ENCODE data around the gene SPOCK1.

Gene SPOCK1

DNA sequence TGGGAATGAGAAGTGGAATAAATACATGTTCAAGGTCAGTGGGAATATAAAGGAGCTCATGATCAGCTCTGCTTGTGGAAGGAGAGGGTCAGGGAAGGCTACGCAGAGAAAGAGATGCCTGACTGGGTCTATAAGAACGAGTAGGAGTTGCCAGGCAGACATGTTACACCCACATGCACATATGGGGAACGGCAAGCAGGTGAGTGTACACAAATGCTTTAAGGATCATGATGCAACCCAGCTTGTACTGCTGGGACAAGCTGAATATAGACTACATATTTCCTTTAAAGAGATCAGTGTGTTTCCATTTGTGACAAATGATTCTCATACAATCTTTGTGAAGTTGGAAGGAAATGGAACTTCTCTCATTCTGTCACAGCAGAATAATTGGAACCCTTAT, 141.7 kb downstream of the SPOCK1 start:
- H3K4me3 ChIP-seq (ENCODE audit: low read depth in 1 of 2, low read length in 2 of 2), result no peak overlapping the region
- peaks cover 0 to 9% of the 10 kb centered on the region in 2 donors for H3K27me3 ChIP-seq (ENCODE audit: control insufficient read depth in 1 of 2, insufficient read depth in 2 of 2, low read length in 2 of 2)
- H3K4me1 ChIP-seq (ENCODE audit: control insufficient read depth in 1 of 2, insufficient read depth in 2 of 2, low read length in 2 of 2), result no peaks in the 10 kb centered on the region
- no peak overlapping the region for H3K9ac ChIP-seq (ENCODE audit: low read depth in 1 of 2, low read length in 2 of 2)
- H3K27ac ChIP-seq (ENCODE audit: low read depth, low read length), result no peak overlapping the region
- H3K36me3 ChIP-seq (ENCODE audit: control insufficient read depth in 1 of 2, insufficient read depth in 2 of 2, low read length in 2 of 2), result no peaks in the 10 kb centered on the region
- no peaks in the 10 kb centered on the region for H3K9me3 ChIP-seq (ENCODE audit: control insufficient read depth in 1 of 2, low read length in 2 of 2)

DNA sequence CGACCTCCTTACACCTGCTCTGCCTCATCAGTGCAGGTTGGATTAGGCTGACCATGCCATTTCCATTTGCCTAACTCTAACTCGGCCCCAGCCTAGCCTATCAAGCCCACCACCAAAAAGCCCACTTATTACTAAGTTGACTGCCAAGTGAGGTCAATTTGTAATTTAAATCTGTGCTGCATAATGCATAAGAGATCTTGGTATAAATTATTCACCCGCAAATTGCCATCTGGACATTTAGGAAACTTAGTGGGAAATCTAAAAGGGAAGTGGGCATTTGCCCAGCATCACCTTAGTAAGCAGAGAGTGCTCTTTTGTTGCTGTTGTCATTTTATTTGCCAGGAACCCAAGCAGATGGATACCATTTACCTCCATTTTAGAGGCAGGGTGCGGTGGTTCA, 143.0 kb downstream of the SPOCK1 start:
- H3K36me3 ChIP-seq (ENCODE audit: control insufficient read depth in 1 of 2, insufficient read depth in 2 of 2, low read length in 2 of 2), result no peaks in the 10 kb centered on the region
- H3K27me3 ChIP-seq (ENCODE audit: control insufficient read depth in 1 of 2, insufficient read depth in 2 of 2, low read length in 2 of 2), result peaks cover 0 to 9% of the 10 kb centered on the region in 2 donors
- H3K9me3 ChIP-seq (ENCODE audit: control insufficient read depth in 1 of 2, low read length in 2 of 2), result no peaks in the 10 kb centered on the region
- H3K27ac ChIP-seq (ENCODE audit: low read depth, low read length), result no peak overlapping the region
- no peak overlapping the region for H3K9ac ChIP-seq (ENCODE audit: low read depth in 1 of 2, low read length in 2 of 2)
- no peak overlapping the region for H3K4me3 ChIP-seq (ENCODE audit: low read depth in 1 of 2, low read length in 2 of 2)
- no peaks in the 10 kb centered on the region for H3K4me1 ChIP-seq (ENCODE audit: control insufficient read depth in 1 of 2, insufficient read depth in 2 of 2, low read length in 2 of 2)

DNA sequence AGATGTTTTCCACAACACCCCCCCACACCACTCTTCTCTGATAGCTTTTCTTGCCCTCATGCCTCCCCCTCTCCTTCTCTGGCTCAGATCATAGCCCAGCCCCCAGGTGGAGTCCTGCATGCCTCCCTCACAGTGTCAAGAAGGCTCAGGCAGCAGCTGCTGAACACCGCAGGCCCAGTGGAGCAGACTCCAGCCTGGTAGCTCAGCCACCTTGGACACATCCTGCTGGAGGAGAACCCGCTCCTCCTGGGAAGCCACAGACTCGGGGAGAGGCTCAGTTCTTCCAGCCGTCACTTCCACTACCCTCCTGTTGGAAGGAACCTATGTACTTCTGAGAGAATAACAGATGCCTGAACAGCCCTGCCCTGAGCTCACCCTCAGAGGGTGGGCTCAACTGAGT, 143.4 kb downstream of the SPOCK1 start:
- Histone ChIP-seq H3K9ac (ENCODE audit: low read depth in 1 of 2, low read length in 2 of 2) (no peak overlapping the region), H3K9me3 (ENCODE audit: control insufficient read depth in 1 of 2, low read length in 2 of 2) (no peaks in the 10 kb centered on the region), H3K27ac (ENCODE audit: low read depth, low read length) (no peak overlapping the region), H3K4me3 (ENCODE audit: low read depth in 1 of 2, low read length in 2 of 2) (no peak overlapping the region), H3K4me1 (ENCODE audit: control insufficient read depth in 1 of 2, insufficient read depth in 2 of 2, low read length in 2 of 2) (no peaks in the 10 kb centered on the region), H3K27me3 (ENCODE audit: control insufficient read depth in 1 of 2, insufficient read depth in 2 of 2, low read length in 2 of 2) (peaks cover 0 to 9% of the 10 kb centered on the region in 2 donors), H3K36me3 (ENCODE audit: control insufficient read depth in 1 of 2, insufficient read depth in 2 of 2, low read length in 2 of 2) (no peaks in the 10 kb centered on the region)

DNA sequence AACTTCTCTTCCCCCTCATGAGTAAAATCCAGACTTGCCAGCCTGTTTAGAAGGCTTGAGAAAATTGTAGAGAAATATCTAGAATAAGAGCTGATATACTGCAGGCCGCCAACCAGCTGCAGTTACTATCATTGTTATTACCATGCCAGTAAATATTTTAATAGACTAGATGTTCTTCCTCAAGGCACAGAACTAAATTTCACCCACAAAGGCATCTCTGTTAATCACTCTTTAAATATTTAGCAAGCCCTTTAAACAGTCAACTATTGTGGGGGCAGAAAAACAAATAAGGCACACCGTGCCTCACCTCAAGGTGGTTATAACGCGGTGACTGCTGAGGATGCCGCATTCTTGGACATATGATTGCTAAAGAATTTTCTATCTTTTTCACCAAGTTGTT, 147.0 kb downstream of the SPOCK1 start:
- no peak overlapping the region for H3K9ac ChIP-seq (ENCODE audit: low read depth in 1 of 2, low read length in 2 of 2)
- no peaks in the 10 kb centered on the region for H3K4me1 ChIP-seq (ENCODE audit: control insufficient read depth in 1 of 2, insufficient read depth in 2 of 2, low read length in 2 of 2)
- H3K4me3 ChIP-seq (ENCODE audit: low read depth in 1 of 2, low read length in 2 of 2), result no peak overlapping the region
- no peak overlapping the region for H3K27ac ChIP-seq (ENCODE audit: low read depth, low read length)
- peaks cover 0 to 3% of the 10 kb centered on the region in 2 donors for H3K27me3 ChIP-seq (ENCODE audit: control insufficient read depth in 1 of 2, insufficient read depth in 2 of 2, low read length in 2 of 2)
- H3K36me3 ChIP-seq (ENCODE audit: control insufficient read depth in 1 of 2, insufficient read depth in 2 of 2, low read length in 2 of 2), result no peaks in the 10 kb centered on the region
- no peaks in the 10 kb centered on the region for H3K9me3 ChIP-seq (ENCODE audit: control insufficient read depth in 1 of 2, low read length in 2 of 2)

DNA sequence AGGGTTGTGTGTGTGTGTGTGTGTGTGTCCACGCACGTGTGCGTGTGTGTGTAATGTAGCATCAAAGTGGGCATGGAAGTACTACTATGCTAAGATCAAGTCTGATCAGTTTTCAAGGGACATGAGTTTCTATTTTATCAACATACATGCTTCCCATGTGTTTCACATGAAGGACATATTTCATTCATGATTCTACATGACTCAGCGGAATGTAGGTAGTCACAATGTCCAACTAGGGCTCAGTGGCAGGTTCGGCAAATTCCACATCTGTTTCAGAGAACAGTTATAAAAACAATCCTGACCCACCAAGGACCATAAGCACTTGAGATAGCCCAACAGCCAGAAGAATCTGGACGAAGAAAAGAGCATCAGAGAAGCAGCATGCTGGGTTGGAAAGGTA, 148.3 kb downstream of the SPOCK1 start:
- H3K27ac ChIP-seq (ENCODE audit: low read depth, low read length), result no peak overlapping the region
- no peaks in the 10 kb centered on the region for H3K4me1 ChIP-seq (ENCODE audit: control insufficient read depth in 1 of 2, insufficient read depth in 2 of 2, low read length in 2 of 2)
- H3K4me3 ChIP-seq (ENCODE audit: low read depth in 1 of 2, low read length in 2 of 2), result no peak overlapping the region
- no peaks in the 10 kb centered on the region for H3K9me3 ChIP-seq (ENCODE audit: control insufficient read depth in 1 of 2, low read length in 2 of 2)
- H3K27me3 ChIP-seq (ENCODE audit: control insufficient read depth in 1 of 2, insufficient read depth in 2 of 2, low read length in 2 of 2), result no peaks in the 10 kb centered on the region
- H3K9ac ChIP-seq (ENCODE audit: low read depth in 1 of 2, low read length in 2 of 2), result no peak overlapping the region
- no peaks in the 10 kb centered on the region for H3K36me3 ChIP-seq (ENCODE audit: control insufficient read depth in 1 of 2, insufficient read depth in 2 of 2, low read length in 2 of 2)

DNA sequence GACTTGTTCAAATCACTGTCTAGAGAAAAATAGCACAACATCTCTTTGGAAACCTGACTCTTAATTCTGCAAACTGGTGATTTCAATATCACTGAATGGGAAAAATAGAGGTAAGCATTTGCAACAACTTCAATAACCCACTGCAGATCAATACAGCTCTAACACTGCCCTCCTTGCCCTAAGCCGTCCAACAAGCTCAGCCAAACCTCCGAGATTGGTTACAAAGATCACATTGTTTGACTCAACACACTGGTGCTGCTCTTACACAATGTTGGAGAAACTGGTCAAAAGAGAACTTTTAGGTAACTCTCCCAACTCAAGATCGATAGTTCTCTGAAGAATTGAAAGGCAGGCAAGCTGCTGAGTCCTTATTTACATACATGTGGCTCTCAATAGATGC, 150.4 kb downstream of the SPOCK1 start:
- Histone ChIP-seq H3K27ac (ENCODE audit: low read depth, low read length) (no peak overlapping the region), H3K27me3 (ENCODE audit: control insufficient read depth in 1 of 2, insufficient read depth in 2 of 2, low read length in 2 of 2) (no peaks in the 10 kb centered on the region), H3K4me1 (ENCODE audit: control insufficient read depth in 1 of 2, insufficient read depth in 2 of 2, low read length in 2 of 2) (no peaks in the 10 kb centered on the region)

DNA sequence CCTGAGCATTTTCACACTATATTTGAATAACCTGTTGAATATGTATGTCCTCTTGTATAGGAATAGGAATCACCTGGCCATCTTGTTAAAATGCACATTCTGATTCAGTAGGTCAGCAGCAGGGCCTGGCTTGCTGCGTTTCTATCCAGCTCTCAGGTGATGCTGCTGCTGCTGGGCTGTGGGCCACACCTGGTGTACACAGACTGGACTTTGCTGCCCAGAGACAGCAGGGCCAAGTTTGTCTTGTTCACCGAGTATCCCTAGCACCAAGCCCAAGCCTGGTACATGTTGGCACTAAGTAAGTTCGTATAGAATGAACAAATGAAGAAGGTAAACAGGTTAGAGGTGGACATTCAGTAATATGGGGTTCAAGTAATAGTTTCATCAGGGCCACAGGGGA, 151.3 kb downstream of the SPOCK1 start:
- Histone ChIP-seq H3K9ac (ENCODE audit: low read depth in 1 of 2, low read length in 2 of 2) (no peak overlapping the region), H3K4me3 (ENCODE audit: low read depth in 1 of 2, low read length in 2 of 2) (no peak overlapping the region), H3K27ac (ENCODE audit: low read depth, low read length) (no peak overlapping the region), H3K9me3 (ENCODE audit: control insufficient read depth in 1 of 2, low read length in 2 of 2) (no peaks in the 10 kb centered on the region), H3K4me1 (ENCODE audit: control insufficient read depth in 1 of 2, insufficient read depth in 2 of 2, low read length in 2 of 2) (no peaks in the 10 kb centered on the region), H3K36me3 (ENCODE audit: control insufficient read depth in 1 of 2, insufficient read depth in 2 of 2, low read length in 2 of 2) (no peaks in the 10 kb centered on the region), H3K27me3 (ENCODE audit: control insufficient read depth in 1 of 2, insufficient read depth in 2 of 2, low read length in 2 of 2) (no peaks in the 10 kb centered on the region)

More for the DNA sequence above, 150.4 kb downstream of the SPOCK1 start:
- Histone ChIP-seq H3K36me3 (ENCODE audit: control insufficient read depth in 1 of 2, insufficient read depth in 2 of 2, low read length in 2 of 2) (no peaks in the 10 kb centered on the region), H3K4me3 (ENCODE audit: low read depth in 1 of 2, low read length in 2 of 2) (no peak overlapping the region), H3K9me3 (ENCODE audit: control insufficient read depth in 1 of 2, low read length in 2 of 2) (no peaks in the 10 kb centered on the region), H3K9ac (ENCODE audit: low read depth in 1 of 2, low read length in 2 of 2) (no peak overlapping the region)

DNA sequence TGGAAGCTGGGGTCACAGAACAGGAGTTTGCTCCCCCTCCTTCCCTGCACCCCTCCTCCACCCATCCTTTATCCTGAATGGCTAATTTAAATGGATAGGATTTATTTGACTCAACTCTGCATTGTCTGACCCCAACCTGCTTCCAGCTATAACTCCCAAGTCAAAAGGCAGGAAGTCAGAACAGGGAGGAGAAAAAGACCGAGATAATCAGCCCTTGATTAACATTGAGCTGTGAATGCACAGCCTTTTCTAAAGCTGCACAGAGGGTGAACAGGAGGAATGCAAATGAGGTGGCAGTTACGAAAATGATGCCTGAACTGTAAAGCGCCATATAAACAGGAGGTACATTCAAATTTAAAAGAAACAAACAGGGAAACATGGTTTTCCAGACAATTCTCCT, 152.8 kb downstream of the SPOCK1 start:
- Histone ChIP-seq H3K27me3 (ENCODE audit: control insufficient read depth in 1 of 2, insufficient read depth in 2 of 2, low read length in 2 of 2) (no peaks in the 10 kb centered on the region), H3K4me3 (ENCODE audit: low read depth in 1 of 2, low read length in 2 of 2) (no peak overlapping the region), H3K9ac (ENCODE audit: low read depth in 1 of 2, low read length in 2 of 2) (no peak overlapping the region), H3K36me3 (ENCODE audit: control insufficient read depth in 1 of 2, insufficient read depth in 2 of 2, low read length in 2 of 2) (no peaks in the 10 kb centered on the region), H3K9me3 (ENCODE audit: control insufficient read depth in 1 of 2, low read length in 2 of 2) (no peaks in the 10 kb centered on the region), H3K27ac (ENCODE audit: low read depth, low read length) (no peak overlapping the region), H3K4me1 (ENCODE audit: control insufficient read depth in 1 of 2, insufficient read depth in 2 of 2, low read length in 2 of 2) (no peaks in the 10 kb centered on the region)

DNA sequence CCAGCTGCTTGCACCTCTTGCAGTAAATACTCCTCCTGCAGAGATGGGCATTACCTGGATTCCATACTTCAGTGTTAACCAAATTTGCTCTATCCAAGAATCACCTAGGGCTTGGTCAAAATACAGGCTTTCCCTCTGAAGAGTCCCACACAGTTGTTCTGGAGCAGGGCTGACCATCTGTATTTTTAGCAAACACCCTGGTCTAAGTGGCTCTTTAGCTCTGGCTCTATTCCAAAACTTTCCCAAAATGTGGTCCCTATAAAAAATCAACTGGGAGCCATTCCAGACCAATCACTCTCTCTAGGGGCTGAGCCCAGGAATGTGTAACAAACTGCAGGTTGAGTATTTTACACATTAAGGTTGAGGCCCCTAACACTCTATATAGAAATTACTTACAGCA, 153.7 kb downstream of the SPOCK1 start:
- H3K27me3 ChIP-seq (ENCODE audit: control insufficient read depth in 1 of 2, insufficient read depth in 2 of 2, low read length in 2 of 2), result no peaks in the 10 kb centered on the region
- H3K9ac ChIP-seq (ENCODE audit: low read depth in 1 of 2, low read length in 2 of 2), result no peak overlapping the region
- H3K4me3 ChIP-seq (ENCODE audit: low read depth in 1 of 2, low read length in 2 of 2), result no peak overlapping the region
- H3K27ac ChIP-seq (ENCODE audit: low read depth, low read length), result no peak overlapping the region
- no peaks in the 10 kb centered on the region for H3K9me3 ChIP-seq (ENCODE audit: control insufficient read depth in 1 of 2, low read length in 2 of 2)
- no peaks in the 10 kb centered on the region for H3K36me3 ChIP-seq (ENCODE audit: control insufficient read depth in 1 of 2, insufficient read depth in 2 of 2, low read length in 2 of 2)
- no peaks in the 10 kb centered on the region for H3K4me1 ChIP-seq (ENCODE audit: control insufficient read depth in 1 of 2, insufficient read depth in 2 of 2, low read length in 2 of 2)

DNA sequence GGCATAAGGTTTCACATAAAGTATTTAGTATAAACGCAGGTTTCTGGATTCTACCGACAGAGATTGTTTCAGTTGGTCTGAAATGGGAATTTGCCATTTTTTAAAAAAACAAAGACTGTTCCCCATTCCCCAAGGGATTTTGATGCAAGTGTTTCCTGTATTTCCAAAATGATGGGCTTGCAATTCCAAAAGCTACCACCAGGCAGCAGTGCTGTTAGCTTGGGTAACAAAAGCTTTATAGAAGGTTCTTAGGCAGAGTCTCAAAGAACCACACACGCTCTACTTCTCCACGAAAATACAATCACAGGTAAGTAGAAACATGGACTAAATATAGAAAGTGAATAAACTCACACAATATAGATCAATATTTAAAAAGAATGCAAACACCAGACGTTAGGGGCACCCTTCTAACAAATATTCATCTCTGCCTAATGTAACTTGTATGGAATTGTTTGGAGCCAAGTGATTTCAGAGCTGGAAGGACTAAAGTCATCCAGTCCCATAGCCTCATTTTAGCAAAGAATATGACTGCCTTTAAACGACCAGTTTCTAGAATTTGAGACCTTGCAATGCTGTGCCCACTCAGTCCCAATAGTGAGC, 154.3 kb downstream of the SPOCK1 start:
- Histone ChIP-seq H3K4me1 (ENCODE audit: control insufficient read depth in 1 of 2, insufficient read depth in 2 of 2, low read length in 2 of 2) (no peaks in the 10 kb centered on the region), H3K4me3 (ENCODE audit: low read depth in 1 of 2, low read length in 2 of 2) (no peak overlapping the region), H3K36me3 (ENCODE audit: control insufficient read depth in 1 of 2, insufficient read depth in 2 of 2, low read length in 2 of 2) (no peaks in the 10 kb centered on the region), H3K9ac (ENCODE audit: low read depth in 1 of 2, low read length in 2 of 2) (no peak overlapping the region), H3K27ac (ENCODE audit: low read depth, low read length) (no peak overlapping the region), H3K9me3 (ENCODE audit: control insufficient read depth in 1 of 2, low read length in 2 of 2) (no peaks in the 10 kb centered on the region), H3K27me3 (ENCODE audit: control insufficient read depth in 1 of 2, insufficient read depth in 2 of 2, low read length in 2 of 2) (no peaks in the 10 kb centered on the region)

DNA sequence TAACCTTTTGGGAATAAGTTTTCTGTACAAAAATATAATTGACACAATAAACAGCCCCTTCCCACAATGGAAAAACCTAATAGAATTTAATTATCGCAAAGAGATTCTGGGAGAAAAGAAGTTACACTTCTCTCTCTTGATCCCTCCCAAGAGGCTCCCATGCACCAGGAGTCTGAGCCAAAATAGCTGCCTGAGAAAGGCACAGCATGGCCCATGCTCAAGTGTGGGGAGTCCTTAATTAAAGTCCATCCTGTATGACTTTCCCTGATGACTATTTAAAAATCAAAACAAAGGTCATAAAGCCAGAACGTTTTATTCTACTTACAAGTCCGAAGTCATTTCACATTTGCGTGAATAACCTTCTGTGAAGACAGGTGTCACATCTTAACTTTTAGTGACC, 155.1 kb downstream of the SPOCK1 start:
- H3K36me3 ChIP-seq (ENCODE audit: control insufficient read depth in 1 of 2, insufficient read depth in 2 of 2, low read length in 2 of 2), result no peaks in the 10 kb centered on the region
- no peaks in the 10 kb centered on the region for H3K4me1 ChIP-seq (ENCODE audit: control insufficient read depth in 1 of 2, insufficient read depth in 2 of 2, low read length in 2 of 2)
- no peaks in the 10 kb centered on the region for H3K9me3 ChIP-seq (ENCODE audit: control insufficient read depth in 1 of 2, low read length in 2 of 2)
- no peak overlapping the region for H3K9ac ChIP-seq (ENCODE audit: low read depth in 1 of 2, low read length in 2 of 2)
- no peak overlapping the region for H3K27ac ChIP-seq (ENCODE audit: low read depth, low read length)
- no peak overlapping the region for H3K4me3 ChIP-seq (ENCODE audit: low read depth in 1 of 2, low read length in 2 of 2)
- no peaks in the 10 kb centered on the region for H3K27me3 ChIP-seq (ENCODE audit: control insufficient read depth in 1 of 2, insufficient read depth in 2 of 2, low read length in 2 of 2)

Data from duodenal mucosa (tissue), 2 donors.